GM19397 (cell line): ENCODE measurements around the gene DDHD1.

ENCODE experiments used
- ATAC-seq: cut with Tn5 transposase; IDR thresholded peaks from one replicate; pipeline ENCODE4 v1.9.1; 2021; ENCODE audit warnings: mild to moderate bottlenecking, moderate library complexity; ENCODE audit not compliant: unreplicated experiment

The DDHD1 gene

DNA sequence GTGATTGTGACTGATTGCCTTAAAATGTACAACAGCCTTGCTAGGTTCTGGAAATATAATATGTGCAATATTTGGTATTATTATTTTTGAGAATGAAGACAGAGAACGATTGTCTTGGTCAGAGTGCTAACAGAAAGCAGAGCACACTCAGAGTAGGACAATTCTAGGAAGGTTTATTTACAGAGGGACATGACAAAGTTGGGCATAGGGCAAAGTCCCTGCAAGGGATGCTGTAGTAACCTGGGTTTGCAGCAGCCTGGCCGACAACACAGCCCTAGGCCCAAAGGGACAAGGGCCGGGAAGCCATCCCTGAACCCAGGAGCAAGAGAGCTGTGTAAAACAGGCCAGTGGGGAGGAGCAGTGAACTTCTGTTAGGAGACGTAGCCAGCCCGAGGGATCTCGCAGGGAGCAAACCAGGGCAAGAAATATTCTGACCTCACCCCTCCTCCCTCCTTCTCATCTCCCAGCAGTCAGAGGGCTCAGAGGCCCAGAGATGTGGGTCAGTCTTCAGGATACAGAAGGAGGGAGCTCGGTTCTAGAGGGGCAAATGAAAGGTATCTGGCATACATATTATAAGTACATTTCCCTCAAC, 151.2 kb downstream of the DDHD1 start:
- no peak for ATAC-seq

DNA sequence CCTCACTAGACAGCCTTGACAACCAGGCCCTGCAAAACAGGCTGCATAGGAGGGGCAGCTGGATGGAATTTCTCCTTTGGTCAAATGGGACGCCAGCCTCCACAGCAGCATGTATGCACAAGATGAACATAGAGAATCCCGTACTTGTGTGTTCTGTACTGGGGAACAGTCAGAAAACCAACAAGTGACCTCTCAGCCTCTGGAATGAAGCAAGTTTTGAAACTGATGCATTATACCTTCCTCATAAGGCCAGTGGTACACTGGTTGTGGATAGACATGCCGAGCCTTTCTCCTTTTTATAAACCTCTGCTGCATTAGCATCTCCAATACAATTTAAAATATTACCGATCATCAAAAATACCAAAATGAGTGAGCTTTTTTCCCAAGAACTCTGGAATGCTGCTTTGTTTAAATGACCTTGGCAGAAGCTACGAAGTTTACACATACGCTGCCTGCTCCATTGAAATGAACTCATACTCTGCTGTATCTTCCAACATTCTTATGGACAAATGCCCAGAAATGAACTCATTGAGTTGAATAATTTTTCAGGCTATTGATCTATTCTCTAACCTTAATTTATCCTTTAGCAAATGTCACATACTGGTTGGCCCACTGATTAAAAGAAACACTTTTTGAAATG, 154.6 kb downstream of the DDHD1 start:
- no peak for ATAC-seq

DNA sequence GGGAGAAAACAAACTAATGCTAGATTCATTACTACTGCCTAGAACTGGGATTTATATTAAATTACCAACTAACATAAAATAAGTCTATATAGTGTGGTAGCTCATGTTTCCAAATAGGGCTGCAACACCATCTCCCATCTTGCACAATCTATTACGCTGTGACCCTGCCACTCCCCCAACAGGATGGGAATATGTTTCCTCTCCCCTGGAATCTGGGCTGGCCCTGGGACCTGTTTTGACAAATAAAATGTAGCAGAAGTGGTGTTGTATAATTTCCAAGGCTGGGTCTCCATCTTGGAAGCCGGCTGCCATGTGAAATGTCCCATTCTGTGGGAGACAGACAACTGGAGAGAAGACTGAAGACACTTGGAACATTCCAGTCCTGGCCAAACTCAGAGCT, 156.6 kb downstream of the DDHD1 start:
- ATAC-seq: no peak

DNA sequence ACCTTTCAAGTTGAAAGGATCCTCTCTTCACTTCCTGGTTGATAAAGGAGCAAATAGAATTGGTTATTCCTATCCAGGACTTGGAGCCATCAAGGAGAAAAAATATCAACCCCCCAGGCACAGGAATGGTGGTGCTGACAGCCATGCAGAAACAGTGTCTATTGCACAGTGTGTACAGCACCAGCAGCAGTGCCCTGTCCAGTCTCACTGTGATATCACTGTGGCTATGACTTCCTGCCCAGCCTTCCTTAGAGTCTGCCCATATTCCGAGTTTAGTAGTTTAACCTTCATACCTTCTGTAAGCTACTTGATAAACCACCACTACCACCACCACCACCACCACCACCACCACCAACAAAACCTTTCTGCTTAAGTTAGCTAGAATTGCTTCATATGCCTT, 157.1 kb downstream of the DDHD1 start:
- ATAC-seq: no peak

DNA sequence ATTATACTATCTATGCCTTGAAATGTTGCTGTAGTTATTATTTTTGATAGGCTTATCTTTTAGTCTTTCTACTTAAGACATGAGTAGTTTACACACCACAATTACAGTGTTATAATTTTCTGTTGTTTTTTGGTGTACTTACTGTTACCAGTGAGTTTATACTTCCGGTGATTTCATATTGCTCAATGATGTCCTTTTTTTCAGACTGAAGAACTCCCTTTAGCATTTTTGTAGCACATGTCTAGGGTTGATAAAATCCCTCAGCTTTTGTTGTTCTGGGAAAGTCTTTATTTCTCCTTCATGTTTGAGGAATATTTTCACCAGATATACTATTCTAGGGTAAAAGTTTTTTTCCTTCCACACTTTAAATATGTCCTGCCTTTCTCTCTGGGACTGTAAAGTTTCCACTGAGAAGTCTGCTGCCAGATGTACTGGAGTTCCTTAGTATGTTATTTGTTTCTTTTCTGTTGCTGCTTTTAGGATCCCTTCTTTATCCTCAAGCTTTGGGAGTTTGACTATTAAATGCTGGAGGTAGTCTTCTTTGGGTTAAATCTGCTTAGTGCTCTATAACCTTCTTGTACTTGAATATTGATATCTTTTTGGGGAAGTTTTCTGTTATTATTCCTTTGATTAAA, 160.8 kb downstream of the DDHD1 start:
- ATAC-seq: no peak

DNA sequence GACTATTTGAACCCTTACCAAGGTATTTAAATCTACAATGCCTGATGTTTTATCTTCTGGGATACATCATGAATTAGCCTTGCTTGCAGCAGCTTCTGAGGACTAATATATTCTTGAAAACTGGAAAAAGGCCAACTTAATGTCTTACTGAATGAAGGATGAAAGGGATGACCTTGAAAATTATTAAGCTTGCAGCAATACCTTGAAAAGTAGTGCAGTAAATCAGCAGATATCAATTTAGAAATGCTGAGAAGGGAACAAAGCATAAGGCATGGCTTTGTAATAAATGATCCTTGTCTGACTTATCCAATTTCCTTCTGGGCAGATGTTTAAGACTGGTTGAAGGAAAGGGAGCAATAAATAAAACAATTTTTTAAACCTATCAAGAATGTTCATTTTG, 165.0 kb downstream of the DDHD1 start:
- no peak for ATAC-seq

DNA sequence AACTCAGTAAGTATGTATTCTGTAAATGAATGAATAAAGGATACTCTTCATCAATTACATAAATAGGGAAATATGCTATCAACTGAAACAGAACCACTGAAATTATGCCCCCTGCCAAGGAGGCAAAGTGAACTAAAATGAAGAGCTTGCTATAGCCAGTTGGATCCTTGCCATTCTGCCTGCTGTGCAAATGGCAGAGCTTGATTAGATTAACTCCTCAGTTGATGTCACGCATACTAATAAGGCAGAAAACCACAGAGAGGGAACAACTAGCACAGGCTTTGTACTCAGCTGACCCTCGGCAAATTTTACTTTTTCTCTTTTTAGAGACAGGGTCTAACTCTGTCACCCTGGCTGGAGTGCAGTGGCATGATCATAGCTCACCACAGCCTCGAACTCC, 165.6 kb downstream of the DDHD1 start:
- ATAC-seq: no peak

DNA sequence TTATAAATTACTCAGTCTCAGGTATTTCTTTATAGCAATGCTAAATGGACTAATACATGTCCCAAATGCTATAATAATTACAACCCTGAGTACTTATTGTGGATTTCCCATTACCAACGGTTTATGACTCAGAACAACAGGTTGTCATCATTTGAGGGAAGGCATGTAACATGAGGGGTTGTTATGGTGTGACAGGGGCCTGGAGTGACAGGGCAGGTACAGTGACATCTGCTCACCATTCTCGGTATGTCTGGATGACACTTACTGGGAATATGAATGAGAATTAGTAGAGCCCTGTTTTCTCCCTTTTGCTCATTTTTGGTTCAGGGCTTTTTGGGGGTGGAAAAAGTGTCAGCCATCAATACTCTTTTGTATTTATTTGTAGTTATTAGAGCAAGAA, 166.1 kb downstream of the DDHD1 start:
- ATAC-seq: no peak
